WTC11 (cell line): ENCODE measurements around the gene NFATC2. TPM values are rescaled to one million over a fixed set of nuclear protein-coding genes. Genes with fewer than 3 reads are reported as not detected.

Experiments used
- ATAC-seq: fragments of 200-7000 bp; cut with Tn5 transposase; 2 replicates; pipeline ENCODE4 v1.10.0; 2021; ENCODE audit warnings: mild to moderate bottlenecking, moderate library complexity
- CTCF ChIA-PET: fragments of 300-600 bp; sonication (Branson Sonifier 250); formaldehyde crosslinking; loops from one replicate; lab custom pipeline; 2021; ENCODE audit warnings: antibody characterized with exemption; lab: Charles Lee
- POLR2A ChIA-PET: fragments of 350-600 bp; sonication (Branson Sonifier 250); formaldehyde crosslinking; loops from one replicate; lab custom pipeline; 2021; ENCODE audit warnings: antibody characterized with exemption; lab: Charles Lee
- DNase-seq: peaks from one replicate; pipeline ENCODE4 v3.0.0; 2021; ENCODE audit warnings: low spot score
- H3K27ac Mint-ChIP-seq: 2 replicates; pipeline ENCODE4 v1.8.0; 2021; ENCODE audit warnings: mixed read lengths
- H3K27me3 Mint-ChIP-seq: 2 replicates; pipeline ENCODE4 v1.8.0; 2021; ENCODE audit warnings: low read depth, mild to moderate bottlenecking, moderate library complexity, mixed read lengths
- H3K36me3 Mint-ChIP-seq: 2 replicates; pipeline ENCODE4 v1.8.0; 2021; ENCODE audit warnings: mixed read lengths
- H3K4me1 Mint-ChIP-seq: 2 replicates; pipeline ENCODE4 v1.8.0; 2022; ENCODE audit warnings: mixed read lengths
- H3K4me3 Mint-ChIP-seq: 2 replicates; pipeline ENCODE4 v1.8.0; 2021; ENCODE audit warnings: mild to moderate bottlenecking, moderate library complexity, mixed read lengths
- H3K9me3 Mint-ChIP-seq: 2 replicates; pipeline ENCODE4 v1.8.0; 2021; ENCODE audit warnings: mixed read lengths
- ATF1 ChIP-seq: sonication (generic); formaldehyde crosslinking; IDR thresholded peaks from 2 replicates; pipeline ENCODE4 v1.8.1; 2023; ENCODE audit warnings: mild to moderate bottlenecking, moderate library complexity, missing genetic modification reagents
- IRF2 ChIP-seq: sonication (generic); formaldehyde crosslinking; IDR thresholded peaks from 2 replicates; pipeline ENCODE4 v1.8.0; 2022; ENCODE audit warnings: low read depth, missing genetic modification reagents, borderline replicate concordance
- JAZF1 ChIP-seq: fragments of 250-450 bp; sonication (Bioruptor Pico); IDR thresholded peaks from 2 replicates; pipeline ENCODE4 v1.9.0; 2021; ENCODE audit warnings: moderate library complexity, mild to moderate bottlenecking, inconsistent platforms
- MYBL2 ChIP-seq: sonication (generic); formaldehyde crosslinking; IDR thresholded peaks from 2 replicates; pipeline ENCODE4 v1.8.1; 2023; ENCODE audit warnings: mild to moderate bottlenecking, moderate library complexity, missing genetic modification reagents
- NFE2L1 ChIP-seq: sonication (generic); formaldehyde crosslinking; IDR thresholded peaks from 2 replicates; pipeline ENCODE4 v1.8.1; 2023; ENCODE audit warnings: missing genetic modification reagents
- RELA ChIP-seq: sonication (generic); formaldehyde crosslinking; IDR thresholded peaks from 2 replicates; pipeline ENCODE4 v1.8.1; 2022; ENCODE audit warnings: missing genetic modification reagents, mild to moderate bottlenecking, borderline replicate concordance
- RORB ChIP-seq: fragments of 250-450 bp; sonication (Bioruptor Pico); IDR thresholded peaks from 2 replicates; pipeline ENCODE4 v1.9.0; 2021; ENCODE audit warnings: mild to moderate bottlenecking
- ZBTB21 ChIP-seq: sonication (generic); formaldehyde crosslinking; IDR thresholded peaks from 2 replicates; pipeline ENCODE4 v1.8.1; 2023; ENCODE audit warnings: mild to moderate bottlenecking, missing genetic modification reagents, borderline replicate concordance
- ZNF219 ChIP-seq: sonication (generic); formaldehyde crosslinking; IDR thresholded peaks from 2 replicates; pipeline ENCODE4 v1.8.0; 2023; ENCODE audit warnings: missing genetic modification reagents, mild to moderate bottlenecking, borderline replicate concordance
- ZNF232 ChIP-seq: sonication (generic); formaldehyde crosslinking; IDR thresholded peaks from 2 replicates; pipeline ENCODE4 v1.8.0; 2022; ENCODE audit warnings: mild to moderate bottlenecking, missing genetic modification reagents
- total RNA-seq: library from RNA; stranded (reverse); gene quantifications from 3 replicates; pipeline ENCODE4 v1.2.3, GENCODE V29; 2021
- TF ChIP-seq, protein P1 (sequence below): sonication (generic); formaldehyde crosslinking; IDR thresholded peaks from 2 replicates; pipeline ENCODE4 v1.8.0; 2023; ENCODE audit warnings: missing genetic modification reagents, mild to moderate bottlenecking, borderline replicate concordance
- TF ChIP-seq, protein P2 (sequence below): sonication (generic); formaldehyde crosslinking; IDR thresholded peaks from 2 replicates; pipeline ENCODE4 v1.8.1; 2022; ENCODE audit warnings: low read depth, missing genetic modification reagents, borderline replicate concordance
- TF ChIP-seq, protein P3 (sequence below): sonication (generic); formaldehyde crosslinking; IDR thresholded peaks from 2 replicates; pipeline ENCODE4 v1.8.1; 2022; ENCODE audit warnings: mild to moderate bottlenecking, moderate library complexity, missing genetic modification reagents
- TF ChIP-seq, protein P4 (sequence below): sonication (generic); formaldehyde crosslinking; IDR thresholded peaks from 2 replicates; pipeline ENCODE4 v1.8.1; 2022; ENCODE audit warnings: missing genetic modification reagents, borderline replicate concordance
- TF ChIP-seq, protein P5 (sequence below): sonication (generic); formaldehyde crosslinking; IDR thresholded peaks from 2 replicates; pipeline ENCODE4 v1.8.1; 2023; ENCODE audit warnings: mild to moderate bottlenecking, moderate library complexity, missing genetic modification reagents

The NFATC2 gene
- total RNA-seq, 1 experiment from 2014 or later, result 1.7 TPM

DNA sequence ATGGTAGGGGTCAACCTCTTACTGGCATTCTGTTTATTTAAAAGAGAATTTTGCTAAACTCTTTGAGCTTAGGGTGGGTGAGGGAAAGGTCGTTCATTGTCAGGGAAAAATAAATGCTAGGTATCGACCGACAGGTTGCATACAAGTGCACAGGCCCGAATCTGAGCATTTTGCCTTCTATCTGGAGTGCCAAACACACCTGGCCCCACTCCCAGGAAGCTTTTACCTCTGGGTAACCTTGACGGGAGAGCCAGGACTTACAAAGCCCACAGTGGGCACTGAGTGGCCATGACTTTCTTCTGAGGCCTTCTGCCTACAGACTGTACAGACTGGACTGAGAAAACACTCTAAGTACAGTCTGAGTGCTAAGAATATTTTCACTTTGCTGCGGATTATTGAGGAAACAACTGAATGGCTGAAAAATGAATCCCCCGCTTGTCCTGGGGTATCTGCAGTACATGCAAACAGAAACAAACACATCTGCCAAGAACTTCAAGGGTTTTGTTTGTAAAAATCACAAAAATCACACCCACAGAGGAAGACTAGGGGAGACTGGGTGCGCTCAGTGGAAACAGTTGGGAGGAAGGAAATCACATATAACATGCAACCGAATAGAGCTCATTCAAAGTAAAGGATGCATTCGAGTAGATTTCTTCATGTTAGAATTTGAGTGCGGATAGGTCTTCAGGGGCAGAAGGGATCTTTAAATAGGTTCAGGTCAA lies 152.8 kb downstream of the NFATC2 start:
- ChIA-PET POLR2A (interaction anchor here (0.5 kb wide), 1 partner anchor 161 kb away, joined by 3 read pairs; no protein-coding TSS in a partner anchor), CTCF (interaction anchor here (1.0 to 2.0 kb wide), 7 partner anchors 34 to 402 kb away, joined by 3 to 5 read pairs (median 3); partner anchors contain the start of gene NFATC2)
- Mint-ChIP-seq H3K4me1 (peaks cover 73% of the 10 kb centered on the region), H3K27me3 (peaks cover 5% of the 10 kb centered on the region; the same call in 1 of the 2 replicates), H3K4me3 (no peak overlapping the region), H3K36me3 (no peaks in the 10 kb centered on the region), H3K27ac (peak overlapping the region; percentile 76), H3K9me3 (no peaks in the 10 kb centered on the region)
- ATAC-seq (no peak), DNase-seq (no peak)
- TF ChIP-seq ATF1 (CRISPR knock-in tag) (no peak), RORB (no peak), ZNF219 (CRISPR knock-in tag) (no peak), ZBTB21 (CRISPR knock-in tag) (no peak), RELA (CRISPR knock-in tag) (no peak), ZNF232 (no peak), NFE2L1 (CRISPR knock-in tag) (no peak), IRF2 (no peak), MYBL2 (CRISPR knock-in tag) (no peak), JAZF1 (CRISPR knock-in tag) (no peak)
- TF ChIP-seq, protein P1, sequence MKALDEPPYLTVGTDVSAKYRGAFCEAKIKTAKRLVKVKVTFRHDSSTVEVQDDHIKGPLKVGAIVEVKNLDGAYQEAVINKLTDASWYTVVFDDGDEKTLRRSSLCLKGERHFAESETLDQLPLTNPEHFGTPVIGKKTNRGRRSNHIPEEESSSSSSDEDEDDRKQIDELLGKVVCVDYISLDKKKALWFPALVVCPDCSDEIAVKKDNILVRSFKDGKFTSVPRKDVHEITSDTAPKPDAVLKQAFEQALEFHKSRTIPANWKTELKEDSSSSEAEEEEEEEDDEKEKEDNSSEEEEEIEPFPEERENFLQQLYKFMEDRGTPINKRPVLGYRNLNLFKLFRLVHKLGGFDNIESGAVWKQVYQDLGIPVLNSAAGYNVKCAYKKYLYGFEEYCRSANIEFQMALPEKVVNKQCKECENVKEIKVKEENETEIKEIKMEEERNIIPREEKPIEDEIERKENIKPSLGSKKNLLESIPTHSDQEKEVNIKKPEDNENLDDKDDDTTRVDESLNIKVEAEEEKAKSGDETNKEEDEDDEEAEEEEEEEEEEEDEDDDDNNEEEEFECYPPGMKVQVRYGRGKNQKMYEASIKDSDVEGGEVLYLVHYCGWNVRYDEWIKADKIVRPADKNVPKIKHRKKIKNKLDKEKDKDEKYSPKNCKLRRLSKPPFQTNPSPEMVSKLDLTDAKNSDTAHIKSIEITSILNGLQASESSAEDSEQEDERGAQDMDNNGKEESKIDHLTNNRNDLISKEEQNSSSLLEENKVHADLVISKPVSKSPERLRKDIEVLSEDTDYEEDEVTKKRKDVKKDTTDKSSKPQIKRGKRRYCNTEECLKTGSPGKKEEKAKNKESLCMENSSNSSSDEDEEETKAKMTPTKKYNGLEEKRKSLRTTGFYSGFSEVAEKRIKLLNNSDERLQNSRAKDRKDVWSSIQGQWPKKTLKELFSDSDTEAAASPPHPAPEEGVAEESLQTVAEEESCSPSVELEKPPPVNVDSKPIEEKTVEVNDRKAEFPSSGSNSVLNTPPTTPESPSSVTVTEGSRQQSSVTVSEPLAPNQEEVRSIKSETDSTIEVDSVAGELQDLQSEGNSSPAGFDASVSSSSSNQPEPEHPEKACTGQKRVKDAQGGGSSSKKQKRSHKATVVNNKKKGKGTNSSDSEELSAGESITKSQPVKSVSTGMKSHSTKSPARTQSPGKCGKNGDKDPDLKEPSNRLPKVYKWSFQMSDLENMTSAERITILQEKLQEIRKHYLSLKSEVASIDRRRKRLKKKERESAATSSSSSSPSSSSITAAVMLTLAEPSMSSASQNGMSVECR (CRISPR knock-in tag), result no peak
- TF ChIP-seq, protein P2, sequence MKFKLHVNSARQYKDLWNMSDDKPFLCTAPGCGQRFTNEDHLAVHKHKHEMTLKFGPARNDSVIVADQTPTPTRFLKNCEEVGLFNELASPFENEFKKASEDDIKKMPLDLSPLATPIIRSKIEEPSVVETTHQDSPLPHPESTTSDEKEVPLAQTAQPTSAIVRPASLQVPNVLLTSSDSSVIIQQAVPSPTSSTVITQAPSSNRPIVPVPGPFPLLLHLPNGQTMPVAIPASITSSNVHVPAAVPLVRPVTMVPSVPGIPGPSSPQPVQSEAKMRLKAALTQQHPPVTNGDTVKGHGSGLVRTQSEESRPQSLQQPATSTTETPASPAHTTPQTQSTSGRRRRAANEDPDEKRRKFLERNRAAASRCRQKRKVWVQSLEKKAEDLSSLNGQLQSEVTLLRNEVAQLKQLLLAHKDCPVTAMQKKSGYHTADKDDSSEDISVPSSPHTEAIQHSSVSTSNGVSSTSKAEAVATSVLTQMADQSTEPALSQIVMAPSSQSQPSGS (CRISPR knock-in tag), result no peak
- TF ChIP-seq, protein P3, sequence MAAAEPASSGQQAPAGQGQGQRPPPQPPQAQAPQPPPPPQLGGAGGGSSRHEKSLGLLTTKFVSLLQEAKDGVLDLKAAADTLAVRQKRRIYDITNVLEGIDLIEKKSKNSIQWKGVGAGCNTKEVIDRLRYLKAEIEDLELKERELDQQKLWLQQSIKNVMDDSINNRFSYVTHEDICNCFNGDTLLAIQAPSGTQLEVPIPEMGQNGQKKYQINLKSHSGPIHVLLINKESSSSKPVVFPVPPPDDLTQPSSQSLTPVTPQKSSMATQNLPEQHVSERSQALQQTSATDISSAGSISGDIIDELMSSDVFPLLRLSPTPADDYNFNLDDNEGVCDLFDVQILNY, result no peak
- TF ChIP-seq, protein P4, sequence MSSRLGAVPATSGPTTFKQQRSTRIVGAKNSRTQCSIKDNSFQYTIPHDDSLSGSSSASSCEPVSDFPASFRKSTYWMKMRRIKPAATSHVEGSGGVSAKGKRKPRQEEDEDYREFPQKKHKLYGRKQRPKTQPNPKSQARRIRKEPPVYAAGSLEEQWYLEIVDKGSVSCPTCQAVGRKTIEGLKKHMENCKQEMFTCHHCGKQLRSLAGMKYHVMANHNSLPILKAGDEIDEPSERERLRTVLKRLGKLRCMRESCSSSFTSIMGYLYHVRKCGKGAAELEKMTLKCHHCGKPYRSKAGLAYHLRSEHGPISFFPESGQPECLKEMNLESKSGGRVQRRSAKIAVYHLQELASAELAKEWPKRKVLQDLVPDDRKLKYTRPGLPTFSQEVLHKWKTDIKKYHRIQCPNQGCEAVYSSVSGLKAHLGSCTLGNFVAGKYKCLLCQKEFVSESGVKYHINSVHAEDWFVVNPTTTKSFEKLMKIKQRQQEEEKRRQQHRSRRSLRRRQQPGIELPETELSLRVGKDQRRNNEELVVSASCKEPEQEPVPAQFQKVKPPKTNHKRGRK (CRISPR knock-in tag), result no peak
- TF ChIP-seq, protein P5, sequence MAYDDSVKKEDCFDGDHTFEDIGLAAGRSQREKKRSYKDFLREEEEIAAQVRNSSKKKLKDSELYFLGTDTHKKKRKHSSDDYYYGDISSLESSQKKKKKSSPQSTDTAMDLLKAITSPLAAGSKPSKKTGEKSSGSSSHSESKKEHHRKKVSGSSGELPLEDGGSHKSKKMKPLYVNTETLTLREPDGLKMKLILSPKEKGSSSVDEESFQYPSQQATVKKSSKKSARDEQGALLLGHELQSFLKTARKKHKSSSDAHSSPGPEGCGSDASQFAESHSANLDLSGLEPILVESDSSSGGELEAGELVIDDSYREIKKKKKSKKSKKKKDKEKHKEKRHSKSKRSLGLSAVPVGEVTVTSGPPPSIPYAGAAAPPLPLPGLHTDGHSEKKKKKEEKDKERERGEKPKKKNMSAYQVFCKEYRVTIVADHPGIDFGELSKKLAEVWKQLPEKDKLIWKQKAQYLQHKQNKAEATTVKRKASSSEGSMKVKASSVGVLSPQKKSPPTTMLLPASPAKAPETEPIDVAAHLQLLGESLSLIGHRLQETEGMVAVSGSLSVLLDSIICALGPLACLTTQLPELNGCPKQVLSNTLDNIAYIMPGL (CRISPR knock-in tag), result no peak
